ENCODE results near the gene ATL3.
"Not testable (repeated sequence)": the region's sequence is repeated elsewhere in the genome, so short reads cannot be mapped to it uniquely, and the experiment has no call there.

Gene ATL3

GRCh38 chr11:63623513-63624140 lies 47.5 kb downstream of the ATL3 start:
- DNase-seq (ENCODE audit: low spot score) = no peak
- no peak for TF ChIP-seq CTCF (IDR thresholded peaks at IDR 0.05; ENCODE audit: extremely low read depth, insufficient read depth, missing control alignments)
- in situ Hi-C loops (cut with MboI; ENCODE audit: low pct_unique_long_range_greater_than_20kb, low sequenced_read_pairs, unreplicated experiment) = no loop called here

- DNase-seq (ENCODE audit: low spot score) = no peak
- TF ChIP-seq CTCF (IDR thresholded peaks at IDR 0.05; ENCODE audit: extremely low read depth, insufficient read depth, missing control alignments) = no peak
- in situ Hi-C loops (cut with MboI; ENCODE audit: low pct_unique_long_range_greater_than_20kb, low sequenced_read_pairs, unreplicated experiment) = no loop called here
These were observed 48.9 kb downstream of the ATL3 start for GRCh38 chr11:63622323-63622722.

GRCh38 chr11:63621071-63621470 lies 50.1 kb downstream of the ATL3 start:
- no peak for TF ChIP-seq CTCF (IDR thresholded peaks at IDR 0.05; ENCODE audit: extremely low read depth, insufficient read depth, missing control alignments)
- in situ Hi-C loops (cut with MboI; ENCODE audit: low pct_unique_long_range_greater_than_20kb, low sequenced_read_pairs, unreplicated experiment) = no loop called here
- DNase-seq (ENCODE audit: low spot score) = no peak

GRCh38 chr11:63619967-63620366 lies 51.2 kb downstream of the ATL3 start:
- DNase-seq (ENCODE audit: low spot score) = no peak
- in situ Hi-C loops (cut with MboI; ENCODE audit: low pct_unique_long_range_greater_than_20kb, low sequenced_read_pairs, unreplicated experiment) = no loop called here
- no peak for TF ChIP-seq CTCF (IDR thresholded peaks at IDR 0.05; ENCODE audit: extremely low read depth, insufficient read depth, missing control alignments)

GRCh38 chr11:63617686-63618085 lies 53.5 kb downstream of the ATL3 start:
- in situ Hi-C loops (cut with MboI; ENCODE audit: low pct_unique_long_range_greater_than_20kb, low sequenced_read_pairs, unreplicated experiment); DNase-seq (ENCODE audit: low spot score): not testable (repeated sequence)

- in situ Hi-C loops (cut with MboI; ENCODE audit: low pct_unique_long_range_greater_than_20kb, low sequenced_read_pairs, unreplicated experiment) = no loop called here
- no peak for TF ChIP-seq CTCF (IDR thresholded peaks at IDR 0.05; ENCODE audit: extremely low read depth, insufficient read depth, missing control alignments)
- DNase-seq (ENCODE audit: low spot score) = no peak
These were observed 54.2 kb downstream of the ATL3 start for GRCh38 chr11:63616953-63617352.

- DNase-seq (ENCODE audit: low spot score) = peak; percentile 68
- in situ Hi-C loops (cut with MboI; ENCODE audit: low pct_unique_long_range_greater_than_20kb, low sequenced_read_pairs, unreplicated experiment) = no loop called here
- no peak for TF ChIP-seq CTCF (IDR thresholded peaks at IDR 0.05; ENCODE audit: extremely low read depth, insufficient read depth, missing control alignments)
These were observed 57.0 kb downstream of the ATL3 start, which contains the start of gene PLAAT3 for GRCh38 chr11:63614136-63614671. TSS of gene PLAAT3 (minus strand) at chr11:63614433. CDS start at chr11:63614014, 419 bp downstream.

Measured in GM13977 (cell line).